IPS-NIHi7 (cell line): ENCODE results near the gene C12orf76.
"Not testable (repeated sequence)": the region's sequence is repeated elsewhere in the genome, so short reads cannot be mapped to it uniquely, and the experiment has no call there.

Source experiments
- DNase-seq: peaks from one replicate; pipeline ENCODE4 v3.0.0; 2012; ENCODE audit warnings: mixed read lengths; ENCODE audit errors: extremely low spot score

Gene C12orf76

GRCh38 chr12:110065540-110065939, 17.2 kb upstream of the C12orf76 start:
- DNase-seq, result no peak

GRCh38 chr12:110062241-110062640, 13.9 kb upstream of the C12orf76 start:
- DNase-seq, result no peak

- no peak for DNase-seq
Observed at GRCh38 chr12:110059651-110060000, 11.3 kb upstream of the C12orf76 start.

- no peak for DNase-seq
Observed at GRCh38 chr12:110058875-110059615, 10.7 kb upstream of the C12orf76 start.

- DNase-seq, result not testable (repeated sequence)
Observed at GRCh38 chr12:110056643-110057042, 8.3 kb upstream of the C12orf76 start.

GRCh38 chr12:110055375-110056352, 7.3 kb upstream of the C12orf76 start:
- DNase-seq, result not testable (repeated sequence)

- DNase-seq, result no peak
Observed at GRCh38 chr12:110050927-110051326, 2.6 kb upstream of the C12orf76 start.

GRCh38 chr12:110049666-110050065, 1.3 kb upstream of the C12orf76 start:
- not testable (repeated sequence) for DNase-seq

GRCh38 chr12:110049034-110049433, 712 bp upstream of the C12orf76 start:
- DNase-seq, result not testable (repeated sequence)

GRCh38 chr12:110047297-110047940, 903 bp downstream of the C12orf76 start:
- no peak for DNase-seq

- DNase-seq, result no peak
Observed at GRCh38 chr12:110046451-110047187, 1.7 kb downstream of the C12orf76 start.

- no peak for DNase-seq
Observed at GRCh38 chr12:110042264-110042663, 6.1 kb downstream of the C12orf76 start.

GRCh38 chr12:110039085-110039807, 9.1 kb downstream of the C12orf76 start:
- peak; percentile 25 for DNase-seq

GRCh38 chr12:110038741-110039084, 9.6 kb downstream of the C12orf76 start:
- DNase-seq, result no peak

- no peak for DNase-seq
Observed at GRCh38 chr12:110037315-110037714, 11.0 kb downstream of the C12orf76 start.

- no peak for DNase-seq
Observed at GRCh38 chr12:110035534-110036104, 12.7 kb downstream of the C12orf76 start.

GRCh38 chr12:110033888-110034287, 14.4 kb downstream of the C12orf76 start:
- no peak for DNase-seq

GRCh38 chr12:110029290-110029815, 19.0 kb downstream of the C12orf76 start:
- DNase-seq, result no peak

GRCh38 chr12:110028323-110028722, 20.0 kb downstream of the C12orf76 start:
- no peak for DNase-seq

GRCh38 chr12:110024051-110024450, 24.3 kb downstream of the C12orf76 start:
- DNase-seq, result no peak
